ENCODE results near the gene LBX1. TPM values are rescaled to one million over a fixed set of nuclear protein-coding genes. Genes with fewer than 3 reads are reported as not detected.
A peak's percentile ranks its signal among the peaks of the same experiment; 100 is the strongest.

Gene LBX1
- total RNA-seq, 1 experiment from 2014 or later, result 0.15 TPM

- TF ChIP-seq, protein P1, sequence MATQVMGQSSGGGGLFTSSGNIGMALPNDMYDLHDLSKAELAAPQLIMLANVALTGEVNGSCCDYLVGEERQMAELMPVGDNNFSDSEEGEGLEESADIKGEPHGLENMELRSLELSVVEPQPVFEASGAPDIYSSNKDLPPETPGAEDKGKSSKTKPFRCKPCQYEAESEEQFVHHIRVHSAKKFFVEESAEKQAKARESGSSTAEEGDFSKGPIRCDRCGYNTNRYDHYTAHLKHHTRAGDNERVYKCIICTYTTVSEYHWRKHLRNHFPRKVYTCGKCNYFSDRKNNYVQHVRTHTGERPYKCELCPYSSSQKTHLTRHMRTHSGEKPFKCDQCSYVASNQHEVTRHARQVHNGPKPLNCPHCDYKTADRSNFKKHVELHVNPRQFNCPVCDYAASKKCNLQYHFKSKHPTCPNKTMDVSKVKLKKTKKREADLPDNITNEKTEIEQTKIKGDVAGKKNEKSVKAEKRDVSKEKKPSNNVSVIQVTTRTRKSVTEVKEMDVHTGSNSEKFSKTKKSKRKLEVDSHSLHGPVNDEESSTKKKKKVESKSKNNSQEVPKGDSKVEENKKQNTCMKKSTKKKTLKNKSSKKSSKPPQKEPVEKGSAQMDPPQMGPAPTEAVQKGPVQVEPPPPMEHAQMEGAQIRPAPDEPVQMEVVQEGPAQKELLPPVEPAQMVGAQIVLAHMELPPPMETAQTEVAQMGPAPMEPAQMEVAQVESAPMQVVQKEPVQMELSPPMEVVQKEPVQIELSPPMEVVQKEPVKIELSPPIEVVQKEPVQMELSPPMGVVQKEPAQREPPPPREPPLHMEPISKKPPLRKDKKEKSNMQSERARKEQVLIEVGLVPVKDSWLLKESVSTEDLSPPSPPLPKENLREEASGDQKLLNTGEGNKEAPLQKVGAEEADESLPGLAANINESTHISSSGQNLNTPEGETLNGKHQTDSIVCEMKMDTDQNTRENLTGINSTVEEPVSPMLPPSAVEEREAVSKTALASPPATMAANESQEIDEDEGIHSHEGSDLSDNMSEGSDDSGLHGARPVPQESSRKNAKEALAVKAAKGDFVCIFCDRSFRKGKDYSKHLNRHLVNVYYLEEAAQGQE (IDR thresholded peaks at IDR 0.05; ENCODE audit: insufficient read depth in 1 of 2, low read depth in 2 of 2, low read length in 1 of 2), result no peak
- no peak for TF ChIP-seq POLR2AphosphoS5 (IDR thresholded peaks at IDR 0.05; ENCODE audit: low read depth, low read length)
- no peak; the same call in 1 of the 2 replicates for TF ChIP-seq CTCF (IDR thresholded peaks at IDR 0.05)
- no peak for TF ChIP-seq TCF7L2 (IDR thresholded peaks at IDR 0.05; ENCODE audit: low read depth, low read length)
- no peak for TF ChIP-seq SIN3A (IDR thresholded peaks at IDR 0.05; ENCODE audit: borderline replicate concordance, insufficient read depth, low read depth, low read length)
- POLR2A ChIA-PET, result no interaction called here
- in situ Hi-C loops (cut with HindIII; ENCODE audit: low pct_unique_long_range_greater_than_20kb, low sequenced_read_pairs) (no loop called here), intact Hi-C loops (cut with micrococcal nuclease; ENCODE audit: unreplicated experiment) (no loop called here)
- ATAC-seq, result peak; percentile 39
- BruUV-seq (replicated peaks), result no TSS peak
- Histone ChIP-seq H3K27me3 (ENCODE audit: control insufficient read depth, insufficient read depth, low read length) (peaks cover 25% of the 10 kb centered on the region), H3K27ac (ENCODE audit: low read length) (no peak overlapping the region), H3K36me3 (ENCODE audit: control insufficient read depth, insufficient read depth, low read length) (no peaks in the 10 kb centered on the region), H3K4me1 (ENCODE audit: control insufficient read depth, insufficient read depth, low read length) (no peaks in the 10 kb centered on the region; the same call in none of the 2 replicates), H3K9me3 (ENCODE audit: control insufficient read depth, insufficient read depth, low read depth, low read length) (no peaks in the 10 kb centered on the region), H3K4me3 (ENCODE audit: low read depth in 2 of 2, low read length in 2 of 2) (peak overlapping the region; percentile 32 to 48)
- CTCF ChIA-PET, result interaction anchor here (0.8 kb wide), 1 partner anchor 303 kb away, joined by 4 read pairs; no protein-coding TSS in a partner anchor
- DNase-seq (ENCODE audit: low read depth, low spot score), result no peak
Measured at GRCh38 chr10:101228966-101229265, 347 bp downstream of the LBX1 start.

GRCh38 chr10:101228153-101228965 lies 904 bp downstream of the LBX1 start:
- ATAC-seq (peak; percentile 82), DNase-seq (ENCODE audit: low read depth, low spot score) (no peak)
- ChIA-PET POLR2A (no interaction called here), CTCF (interaction anchor here (0.6 to 0.8 kb wide), 2 partner anchors 213 to 303 kb away, joined by 4 to 6 read pairs; no protein-coding TSS in a partner anchor)
- Histone ChIP-seq H3K4me3 (ENCODE audit: low read depth in 2 of 2, low read length in 2 of 2) (peak overlapping the region; percentile 32 to 48), H3K9me3 (ENCODE audit: control insufficient read depth, insufficient read depth, low read depth, low read length) (no peaks in the 10 kb centered on the region), H3K36me3 (ENCODE audit: control insufficient read depth, insufficient read depth, low read length) (no peaks in the 10 kb centered on the region), H3K4me1 (ENCODE audit: control insufficient read depth, insufficient read depth, low read length) (no peaks in the 10 kb centered on the region; the same call in none of the 2 replicates), H3K27ac (ENCODE audit: low read length) (no peak overlapping the region), H3K27me3 (ENCODE audit: control insufficient read depth, insufficient read depth, low read length) (peaks cover 27% of the 10 kb centered on the region)
- no TSS peak for BruUV-seq (replicated peaks)
- in situ Hi-C loops (cut with HindIII; ENCODE audit: low pct_unique_long_range_greater_than_20kb, low sequenced_read_pairs), result no loop called here
- TF ChIP-seq SIN3A (IDR thresholded peaks at IDR 0.05; ENCODE audit: borderline replicate concordance, insufficient read depth, low read depth, low read length), result no peak
- TF ChIP-seq POLR2AphosphoS5 (IDR thresholded peaks at IDR 0.05; ENCODE audit: low read depth, low read length), result no peak
- TF ChIP-seq, protein P1 (IDR thresholded peaks at IDR 0.05; ENCODE audit: insufficient read depth in 1 of 2, low read depth in 2 of 2, low read length in 1 of 2), result no peak
- no peak for TF ChIP-seq TCF7L2 (IDR thresholded peaks at IDR 0.05; ENCODE audit: low read depth, low read length)
- no peak; the same call in 1 of the 2 replicates for TF ChIP-seq CTCF (IDR thresholded peaks at IDR 0.05)
- intact Hi-C loops (cut with micrococcal nuclease; ENCODE audit: unreplicated experiment), result no loop called here
